HG02852 (cell line): Measurements from ENCODE around the gene SLC17A5.
"Not testable (repeated sequence)": the region's sequence is repeated elsewhere in the genome, so short reads cannot be mapped to it uniquely, and the experiment has no call there.

Experiments used
- ATAC-seq: cut with Tn5 transposase; IDR thresholded peaks from one replicate; pipeline ENCODE4 v1.9.1; 2021; ENCODE audit warnings: mild to moderate bottlenecking, moderate library complexity; ENCODE audit not compliant: unreplicated experiment

SLC17A5 gene

DNA sequence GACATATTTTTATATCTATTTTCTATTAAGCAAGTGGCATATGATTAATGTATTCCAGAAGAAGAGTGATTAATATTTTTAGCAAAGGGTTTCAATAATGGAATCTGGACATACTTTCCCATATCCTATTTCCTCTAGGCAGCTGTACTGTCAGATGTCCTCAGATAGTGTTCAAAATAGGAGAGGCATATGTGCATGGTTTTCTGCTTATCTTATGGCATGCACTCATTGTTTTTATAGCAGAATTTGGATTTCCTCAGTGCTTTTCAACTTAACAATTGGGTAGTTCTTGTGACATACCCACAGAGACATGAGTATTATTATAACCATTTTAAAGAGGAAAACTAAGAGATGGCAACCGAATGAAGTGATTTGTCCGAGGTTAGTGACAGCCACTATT lies 12.6 kb upstream of the SLC17A5 start:
- no peak for ATAC-seq

DNA sequence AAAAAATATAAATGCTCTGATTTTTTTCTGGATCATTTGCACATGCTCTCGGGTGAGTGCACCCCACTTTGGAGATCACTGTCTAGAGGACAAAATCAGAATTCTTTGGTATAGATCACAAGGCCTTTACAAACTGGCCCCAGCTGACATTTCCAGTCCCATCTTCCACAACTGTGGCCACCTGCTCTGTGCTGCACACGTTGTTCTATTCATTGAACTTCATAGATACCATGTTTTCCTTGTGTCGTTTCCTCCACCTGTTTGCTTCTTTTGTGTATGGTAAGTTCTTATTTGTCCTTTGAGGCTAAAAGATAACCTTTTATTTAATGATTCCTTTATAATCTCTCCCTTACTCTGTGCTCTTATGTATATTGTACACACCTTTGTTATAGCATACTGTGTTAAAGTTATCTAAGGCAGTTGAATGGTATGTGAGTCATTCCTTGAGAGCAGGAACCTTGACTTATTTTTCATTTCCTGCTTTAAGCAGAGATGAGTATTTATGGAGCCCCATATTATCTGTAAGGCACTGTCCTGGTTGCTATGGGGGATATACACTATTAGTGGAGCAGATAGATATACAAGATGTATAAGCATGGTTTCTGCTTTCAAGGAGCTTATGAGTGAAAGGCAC lies 12.0 kb upstream of the SLC17A5 start:
- ATAC-seq, result peak; percentile 90

DNA sequence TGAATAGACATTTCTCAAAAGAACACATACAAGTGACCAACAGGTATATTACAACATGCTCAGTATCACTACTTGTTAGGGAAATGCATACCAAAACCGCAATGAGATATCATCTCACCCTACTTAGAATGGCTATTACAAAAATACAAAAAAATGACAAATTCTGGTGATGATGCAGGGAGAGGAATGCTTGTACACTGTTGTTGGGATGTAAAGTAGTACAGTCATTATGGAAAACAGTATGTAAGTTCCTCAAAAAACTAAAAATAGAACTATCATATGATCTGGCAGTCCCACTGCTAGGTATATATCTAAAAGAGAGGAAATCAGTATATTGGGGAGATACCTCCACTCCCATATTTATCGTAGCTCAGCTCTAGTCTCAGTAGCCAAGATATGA lies 10.9 kb upstream of the SLC17A5 start:
- ATAC-seq, result no peak

DNA sequence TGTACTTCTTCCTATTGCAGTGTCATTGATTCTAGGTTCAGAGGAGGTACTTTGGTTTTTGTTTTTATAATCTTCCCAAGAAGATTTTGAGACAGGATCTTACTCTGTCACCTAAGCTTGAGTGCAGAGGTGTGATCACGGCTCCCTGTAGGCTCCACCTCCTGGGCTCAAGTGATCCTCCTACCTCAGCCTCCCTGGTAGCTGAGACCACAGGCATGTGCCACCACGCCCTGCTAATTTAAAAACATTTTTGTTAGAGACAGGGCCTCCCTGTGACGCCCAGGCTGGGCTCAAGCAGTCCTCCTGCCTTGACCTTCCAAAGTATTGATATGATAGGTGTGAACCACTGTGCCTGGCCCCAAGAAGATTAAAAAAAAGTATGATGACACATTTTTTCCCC lies 3.4 kb upstream of the SLC17A5 start:
- ATAC-seq, result no peak

DNA sequence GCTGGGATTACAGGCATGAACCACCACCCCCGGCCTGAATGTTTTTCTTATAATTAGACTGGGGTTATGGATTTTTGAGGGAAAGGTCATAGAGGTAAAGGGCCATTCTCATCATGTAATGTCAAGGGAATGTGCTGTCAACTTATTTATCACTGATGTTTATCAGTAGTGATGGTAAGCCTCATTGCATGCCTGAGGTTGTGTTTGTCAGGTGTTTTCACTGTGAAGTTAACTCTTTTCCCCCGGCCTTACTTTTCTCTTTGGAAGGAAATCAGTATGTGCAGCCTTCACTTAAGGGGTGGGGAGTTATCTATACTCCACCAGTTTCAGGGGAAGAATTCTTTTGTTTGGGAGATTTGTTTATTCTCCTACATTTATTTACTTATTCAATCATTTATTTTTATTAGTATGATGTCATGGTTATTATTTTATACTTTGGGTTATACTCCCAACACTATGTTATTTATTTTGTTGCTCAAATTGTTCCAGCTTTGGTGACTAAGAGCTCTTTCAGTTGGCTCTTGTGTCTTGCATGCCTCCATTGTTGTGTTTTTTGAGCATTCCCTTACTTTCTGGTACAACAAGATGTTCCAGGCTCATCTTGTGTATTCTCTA lies 2.8 kb upstream of the SLC17A5 start:
- no peak for ATAC-seq

DNA sequence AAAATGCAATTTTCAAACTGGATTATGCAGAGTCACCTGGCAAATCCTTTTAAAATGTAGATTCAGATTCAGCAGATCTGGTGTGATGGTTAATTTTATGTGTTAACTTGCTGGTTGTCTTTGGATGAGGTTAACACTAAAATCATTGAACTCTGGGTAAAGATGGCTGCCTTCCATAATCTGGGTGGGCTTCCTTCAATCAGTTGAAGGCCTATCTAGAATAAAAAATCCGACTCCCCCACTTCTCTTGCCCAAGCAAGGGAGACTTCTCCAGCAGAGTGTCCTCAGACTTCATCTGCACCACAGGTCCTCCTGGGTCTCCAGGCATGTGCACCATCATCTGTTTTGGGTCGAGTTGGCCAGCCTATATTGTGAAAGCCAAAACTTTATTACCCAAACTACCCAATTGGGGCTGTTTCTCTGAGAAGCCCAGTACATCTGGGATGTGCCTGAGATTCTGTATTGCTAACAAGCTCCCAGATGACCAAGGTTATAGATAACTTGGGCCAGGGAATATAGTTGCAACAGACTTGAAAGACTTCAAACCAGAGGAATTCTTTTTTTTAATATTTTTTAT lies 1.6 kb upstream of the SLC17A5 start:
- ATAC-seq, result no peak

DNA sequence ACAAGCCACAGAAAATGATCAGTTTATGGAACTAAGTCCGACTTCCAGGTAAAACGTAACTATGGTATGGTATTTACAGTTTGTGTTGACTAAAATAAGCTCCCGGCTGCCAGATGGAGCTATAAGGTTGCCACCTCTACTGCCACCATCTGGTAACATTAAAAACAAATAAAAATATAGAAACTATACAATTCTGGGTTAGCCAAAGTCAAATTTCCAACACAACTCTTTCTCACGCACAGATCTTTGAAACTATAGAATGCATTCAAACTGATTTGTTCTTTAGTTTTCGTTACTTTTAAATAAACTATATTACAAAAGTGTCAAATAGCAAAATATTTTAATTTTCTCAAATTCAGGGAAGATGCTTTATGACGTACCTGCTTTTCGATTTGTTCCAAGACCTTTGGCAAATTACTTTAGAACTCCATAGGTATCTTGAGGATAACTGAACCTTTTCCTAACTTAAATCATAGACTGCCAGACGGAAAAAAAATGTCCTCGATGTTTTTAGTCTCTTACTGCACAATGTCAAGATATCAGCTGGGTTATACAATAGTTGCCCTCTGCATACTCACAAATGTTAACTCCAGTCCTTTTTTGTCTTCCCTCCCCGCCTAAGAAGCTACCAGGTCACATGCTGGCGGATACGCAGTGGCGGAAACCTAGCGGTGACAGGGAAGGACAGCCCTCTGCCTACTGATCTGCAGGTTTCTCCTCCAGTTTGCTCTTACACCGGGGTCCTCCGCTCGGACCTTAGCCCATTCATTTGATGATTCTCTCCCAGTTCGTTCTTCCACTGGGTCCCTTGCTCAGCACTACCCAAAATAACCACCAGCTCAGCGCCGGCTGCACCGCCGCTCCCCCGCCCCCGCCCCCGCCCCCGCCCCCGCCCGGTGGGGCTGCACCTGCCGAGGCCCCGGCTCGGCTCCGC lies 888 bp downstream of the SLC17A5 start:
- peak; percentile 43 for ATAC-seq

DNA sequence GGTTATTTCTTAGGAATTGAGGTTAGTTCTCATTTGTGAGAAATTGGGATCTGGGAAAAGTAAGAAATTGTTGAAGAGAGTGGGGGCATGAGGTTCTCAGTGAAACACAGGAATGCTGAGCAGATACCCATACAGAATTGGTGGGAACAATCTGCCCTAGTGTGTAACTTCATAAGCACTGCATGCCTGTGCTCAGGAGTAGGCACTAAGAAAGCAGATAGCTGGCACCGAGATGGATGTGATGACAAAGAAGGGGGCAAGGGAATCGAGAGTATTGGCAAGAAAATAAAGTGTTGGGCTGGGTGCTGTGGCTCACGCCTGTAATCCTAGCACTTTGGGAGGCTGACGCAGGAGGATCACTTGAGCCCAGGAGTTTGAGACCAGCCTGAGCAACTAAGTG lies 4.0 kb downstream of the SLC17A5 start:
- no peak for ATAC-seq

DNA sequence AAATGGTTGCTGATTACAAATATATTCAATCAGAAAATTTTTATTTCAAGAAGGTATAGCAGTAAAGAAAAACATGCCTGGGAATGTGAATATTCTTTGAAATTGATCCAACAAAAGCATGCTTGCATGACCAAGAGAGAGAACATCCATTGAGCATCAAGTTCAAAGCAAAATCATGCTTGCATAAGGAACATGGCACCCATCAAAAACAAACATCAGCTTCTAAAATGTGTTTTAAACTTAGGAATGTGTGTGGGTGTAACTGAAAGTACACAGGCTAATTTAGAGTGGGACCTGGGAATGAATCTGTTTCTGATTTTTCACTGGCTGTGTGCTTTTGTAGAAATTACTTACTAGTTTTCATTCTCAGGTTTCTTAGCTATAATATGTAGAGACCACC lies 5.6 kb downstream of the SLC17A5 start:
- ATAC-seq, result no peak

DNA sequence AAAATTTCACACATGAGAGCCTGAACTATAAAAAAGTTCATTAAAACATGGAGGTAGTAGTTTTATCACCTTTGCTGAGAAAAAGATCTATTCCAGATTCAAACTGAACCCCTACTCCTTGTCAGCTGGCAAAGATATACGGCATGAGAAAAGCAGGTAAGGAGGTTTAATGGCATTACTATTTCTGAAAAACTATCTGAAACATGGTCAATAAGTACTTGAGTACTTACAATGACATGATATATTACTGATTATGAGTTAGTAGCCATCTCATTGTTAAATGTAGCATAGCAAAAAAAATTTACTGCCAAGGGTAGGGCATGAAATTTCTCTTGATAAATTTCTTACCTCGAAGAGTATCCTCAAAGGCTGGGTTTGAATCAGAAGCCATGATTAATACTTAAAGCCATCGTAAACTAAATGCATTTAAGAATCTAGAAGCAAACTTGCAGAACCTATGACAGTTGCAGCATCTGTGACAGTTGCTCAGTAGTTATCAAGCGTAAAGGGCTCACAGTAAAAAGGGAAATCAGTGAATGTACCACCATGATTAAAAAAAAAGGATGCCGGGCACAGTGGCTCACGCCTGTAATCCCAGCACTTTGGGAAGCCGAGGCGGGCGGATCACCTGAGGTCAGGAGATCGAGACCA lies 8.7 kb downstream of the SLC17A5 start:
- ATAC-seq, result no peak

DNA sequence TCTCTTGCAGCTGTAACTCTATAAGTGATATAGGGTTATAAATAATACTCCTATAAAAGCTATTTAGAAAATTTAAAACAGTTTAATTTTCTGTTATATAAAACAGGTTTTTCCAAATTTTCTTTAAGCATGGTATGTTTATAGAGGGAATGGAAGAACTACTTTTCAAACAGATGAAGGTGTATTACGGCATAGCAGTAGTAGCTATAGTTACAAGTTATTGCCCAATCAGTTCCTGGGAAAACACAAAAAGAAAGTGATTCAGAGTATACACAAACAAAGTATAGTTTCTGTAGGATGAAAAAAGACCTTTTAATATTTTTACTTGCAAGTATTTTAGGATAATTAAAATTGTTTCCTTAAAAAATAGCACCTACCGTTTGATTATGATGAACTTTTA lies 9.8 kb downstream of the SLC17A5 start:
- ATAC-seq, result no peak

DNA sequence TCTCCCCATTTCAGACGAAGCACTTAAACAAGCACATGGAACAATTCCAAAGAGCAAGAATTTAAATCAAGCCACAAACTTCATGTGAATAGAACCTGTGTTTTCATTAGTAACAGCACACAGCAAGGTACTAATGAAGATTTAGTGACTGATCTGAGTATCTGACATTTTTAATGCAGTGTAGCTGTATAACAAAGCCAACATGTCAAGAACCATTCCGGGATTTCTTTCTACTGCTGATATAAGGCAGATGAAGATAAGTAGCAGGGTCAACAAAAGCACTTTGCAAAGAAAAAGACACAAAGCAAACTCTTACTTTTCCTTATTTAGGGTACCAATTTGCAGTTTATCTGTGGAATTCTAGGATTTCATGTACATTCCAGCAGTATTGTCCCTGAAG lies 11.3 kb downstream of the SLC17A5 start:
- ATAC-seq, result no peak

DNA sequence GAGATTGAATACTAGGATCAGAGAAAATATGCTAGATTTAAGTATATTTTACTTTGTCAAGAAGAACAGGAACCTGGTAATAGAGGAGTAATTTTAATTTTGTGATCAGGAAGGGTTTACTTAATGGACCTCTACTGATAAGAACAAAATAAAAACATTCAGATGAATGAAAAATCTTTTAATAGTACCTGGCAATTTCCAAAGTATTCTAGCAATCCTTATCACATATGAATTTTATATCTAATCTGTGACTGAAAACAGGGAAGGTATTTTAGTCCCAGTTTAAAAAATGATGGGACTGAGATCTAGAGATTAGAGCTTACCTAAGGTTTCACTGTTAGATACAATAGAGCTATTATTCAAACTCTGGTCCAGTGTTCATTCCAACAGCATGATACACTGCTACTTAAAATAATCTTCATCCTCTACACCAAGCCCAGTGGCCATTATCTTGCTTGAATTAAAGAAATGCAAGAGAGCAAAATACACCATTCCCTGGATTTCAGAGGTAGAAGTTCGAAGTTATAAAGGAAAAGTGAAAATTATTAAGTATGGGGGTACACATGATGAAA lies 13.5 kb downstream of the SLC17A5 start:
- ATAC-seq, result no peak

DNA sequence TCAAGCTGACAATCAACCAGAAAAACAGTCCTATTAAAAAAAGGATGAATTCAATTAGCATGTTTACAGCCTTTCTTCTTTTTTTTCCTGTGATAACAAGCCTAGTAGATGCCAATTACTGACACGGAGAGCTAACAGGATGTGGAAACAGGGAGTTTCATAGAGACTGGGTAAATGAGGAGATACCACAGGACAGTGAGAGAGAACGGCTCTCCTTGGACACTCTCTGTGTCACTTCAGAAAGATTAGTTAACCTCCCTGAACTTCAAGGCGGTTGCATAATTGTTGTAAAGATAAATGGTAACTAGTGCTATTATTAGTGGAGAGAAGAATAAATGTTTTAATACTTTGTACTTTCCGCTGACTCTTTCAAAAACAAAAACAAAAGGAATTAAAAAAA lies 14.8 kb downstream of the SLC17A5 start:
- no peak for ATAC-seq

DNA sequence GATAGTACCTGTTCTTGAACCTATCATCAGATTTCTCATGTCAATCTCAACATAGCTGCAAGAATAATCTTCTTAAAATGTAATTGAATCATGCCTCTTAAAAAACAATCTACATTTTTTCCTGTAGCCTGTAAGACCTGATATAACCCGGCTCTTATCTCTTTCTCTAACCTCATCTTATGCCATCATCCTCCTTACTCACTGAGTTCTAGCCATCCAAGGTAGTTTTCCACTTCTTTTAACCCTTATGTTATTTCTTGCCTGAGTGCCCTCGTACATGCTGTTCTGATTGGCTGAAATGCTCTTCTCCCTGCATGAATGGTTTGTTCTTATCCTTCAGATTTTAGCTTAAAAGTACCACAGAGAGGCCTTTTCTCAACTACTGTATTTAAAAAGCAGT lies 16.4 kb downstream of the SLC17A5 start:
- no peak for ATAC-seq

DNA sequence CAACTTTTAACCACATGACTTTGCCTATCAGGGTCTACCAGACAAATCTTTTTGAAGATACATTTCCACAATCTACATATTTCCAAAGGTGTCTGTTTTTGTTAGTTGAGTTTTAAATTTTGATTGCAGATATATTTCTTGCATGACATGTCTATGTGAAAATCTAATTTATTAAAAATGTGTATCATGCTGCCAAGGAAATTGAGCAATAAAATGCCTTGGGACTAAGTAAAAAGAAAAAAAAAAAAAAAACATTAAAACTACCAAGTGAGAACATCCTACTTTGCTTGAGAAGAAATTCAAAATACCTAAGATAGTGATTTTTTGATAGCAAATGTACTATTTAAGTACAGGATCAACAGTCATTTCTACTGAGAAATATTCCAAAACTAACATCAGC lies 17.7 kb downstream of the SLC17A5 start:
- no peak for ATAC-seq

DNA sequence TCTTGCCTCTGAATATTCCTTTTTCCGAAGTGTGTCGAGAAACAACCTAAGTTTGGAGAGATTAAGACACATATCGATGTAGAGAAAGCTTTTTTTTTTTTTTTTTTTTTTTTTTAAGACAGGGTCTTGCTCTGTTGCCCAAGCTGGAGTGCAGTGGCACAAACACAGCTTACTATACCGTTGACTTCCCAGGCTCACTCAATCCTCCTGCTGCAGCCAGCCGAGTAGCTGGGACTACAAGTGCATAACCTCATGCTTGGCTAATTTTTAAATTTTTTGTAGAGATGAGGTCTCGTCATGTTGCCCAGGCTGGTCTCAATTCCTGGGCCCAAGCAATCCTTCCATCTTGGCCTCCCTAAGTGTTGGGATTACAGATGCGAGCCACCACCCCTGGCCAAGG lies 21.4 kb downstream of the SLC17A5 start:
- no peak for ATAC-seq

DNA sequence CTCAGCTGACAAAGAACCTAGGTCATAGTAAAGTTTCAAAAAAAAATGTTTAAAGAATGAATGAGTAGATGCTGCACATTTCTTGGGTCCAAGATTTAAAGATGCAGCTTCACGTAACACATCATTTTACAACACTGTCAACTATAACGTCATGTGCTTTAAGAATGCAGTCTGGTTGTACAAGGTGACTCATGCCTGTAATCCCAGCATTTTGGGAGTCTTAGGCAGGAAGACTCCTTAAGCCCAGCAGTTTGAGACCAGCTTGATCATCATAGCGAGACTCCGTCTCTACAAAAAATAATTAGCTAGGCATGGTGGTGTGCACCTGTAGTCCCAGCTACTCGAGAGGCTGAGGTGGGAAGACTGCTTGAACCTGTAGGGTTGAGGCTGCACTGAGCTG lies 21.9 kb downstream of the SLC17A5 start:
- ATAC-seq, result no peak

DNA sequence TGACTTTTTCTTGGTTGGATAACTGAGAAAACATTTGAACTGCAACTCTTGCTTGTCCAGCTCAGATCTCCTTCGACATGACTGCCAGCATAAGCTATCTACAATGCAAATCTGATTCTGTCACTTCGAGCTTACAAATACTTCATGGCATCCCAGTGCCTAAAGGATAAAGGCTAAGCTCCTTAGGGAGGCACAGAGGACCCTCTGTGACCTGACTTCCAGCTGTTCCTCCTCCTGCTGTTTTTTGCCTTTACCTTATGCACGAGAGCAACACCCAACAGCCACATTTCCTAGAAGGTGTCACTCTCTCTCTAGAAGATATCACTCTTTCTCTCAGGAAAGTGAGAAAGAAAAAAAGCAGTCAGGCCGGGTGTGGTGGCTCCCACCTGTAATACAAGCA lies 23.4 kb downstream of the SLC17A5 start:
- no peak for ATAC-seq

DNA sequence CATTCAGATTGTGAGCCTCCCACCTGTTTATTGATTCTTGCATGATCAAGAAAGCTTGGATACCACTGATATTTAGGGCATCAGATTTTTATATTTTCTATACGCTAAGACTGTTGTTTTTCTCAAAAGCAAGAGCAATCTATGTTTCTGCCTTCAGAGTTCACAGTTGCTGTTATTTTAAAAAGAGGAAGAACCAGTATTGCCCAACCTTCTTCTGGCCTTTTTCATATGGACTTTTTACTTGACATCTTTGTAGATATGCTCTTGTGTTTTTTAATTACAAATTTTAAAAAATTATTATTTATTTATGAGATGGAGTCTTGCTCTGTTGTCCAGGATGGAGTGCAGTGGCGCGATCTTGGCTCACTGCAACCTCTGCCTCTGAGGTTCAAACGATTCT lies 28.9 kb downstream of the SLC17A5 start:
- no peak for ATAC-seq

DNA sequence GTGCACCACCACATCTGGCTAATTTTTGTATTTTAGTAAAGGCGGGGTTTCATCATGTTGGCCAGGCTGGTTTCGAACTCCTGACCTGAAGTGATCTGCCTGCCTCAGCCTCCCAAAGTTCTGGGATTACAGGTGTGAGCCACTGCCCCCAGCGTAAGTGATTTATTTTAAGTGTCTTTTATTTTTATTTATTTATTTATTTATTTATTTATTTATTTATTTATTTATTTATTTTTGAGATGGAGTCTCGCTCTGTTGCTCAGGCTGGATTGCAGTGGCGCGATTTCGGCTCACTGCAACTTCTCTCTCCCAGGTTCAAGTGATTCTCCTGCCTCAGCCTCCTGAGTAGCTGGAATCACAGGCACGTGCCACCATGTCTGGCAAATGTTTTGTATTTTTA lies 30.3 kb downstream of the SLC17A5 start:
- not testable (repeated sequence) for ATAC-seq
